GM12872 (cell line): ENCODE data around the gene SLC17A1.

Experiments
- TF ChIP-seq, protein P1 (sequence below): IDR thresholded peaks from 3 replicates; pipeline ENCODE4 v1.5.1; 2011; ENCODE audit warnings: low read depth, mild to moderate bottlenecking, low read length, moderate library complexity; ENCODE audit not compliant: insufficient read depth

Gene SLC17A1

DNA sequence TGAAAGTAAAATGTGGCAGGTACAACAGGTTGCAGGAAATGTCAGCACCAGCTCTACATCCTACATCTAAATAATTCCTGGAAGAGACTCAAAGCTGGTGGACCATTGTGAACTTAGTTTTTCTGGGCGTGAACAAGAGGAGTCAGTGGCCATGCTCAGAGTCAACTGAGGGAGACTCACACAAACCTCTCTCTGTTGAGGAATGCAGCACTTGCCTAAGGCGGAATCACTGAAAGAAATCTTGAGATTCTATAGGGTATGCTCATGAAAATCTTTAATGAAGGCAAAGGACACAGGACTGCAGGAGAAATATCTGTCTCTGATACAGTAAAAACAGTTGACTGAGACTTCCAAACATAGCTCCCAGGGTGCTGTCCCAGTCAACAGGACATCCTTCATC, 54.8 kb downstream of the SLC17A1 start:
- TF ChIP-seq, protein P1, sequence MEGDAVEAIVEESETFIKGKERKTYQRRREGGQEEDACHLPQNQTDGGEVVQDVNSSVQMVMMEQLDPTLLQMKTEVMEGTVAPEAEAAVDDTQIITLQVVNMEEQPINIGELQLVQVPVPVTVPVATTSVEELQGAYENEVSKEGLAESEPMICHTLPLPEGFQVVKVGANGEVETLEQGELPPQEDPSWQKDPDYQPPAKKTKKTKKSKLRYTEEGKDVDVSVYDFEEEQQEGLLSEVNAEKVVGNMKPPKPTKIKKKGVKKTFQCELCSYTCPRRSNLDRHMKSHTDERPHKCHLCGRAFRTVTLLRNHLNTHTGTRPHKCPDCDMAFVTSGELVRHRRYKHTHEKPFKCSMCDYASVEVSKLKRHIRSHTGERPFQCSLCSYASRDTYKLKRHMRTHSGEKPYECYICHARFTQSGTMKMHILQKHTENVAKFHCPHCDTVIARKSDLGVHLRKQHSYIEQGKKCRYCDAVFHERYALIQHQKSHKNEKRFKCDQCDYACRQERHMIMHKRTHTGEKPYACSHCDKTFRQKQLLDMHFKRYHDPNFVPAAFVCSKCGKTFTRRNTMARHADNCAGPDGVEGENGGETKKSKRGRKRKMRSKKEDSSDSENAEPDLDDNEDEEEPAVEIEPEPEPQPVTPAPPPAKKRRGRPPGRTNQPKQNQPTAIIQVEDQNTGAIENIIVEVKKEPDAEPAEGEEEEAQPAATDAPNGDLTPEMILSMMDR, result no peak

DNA sequence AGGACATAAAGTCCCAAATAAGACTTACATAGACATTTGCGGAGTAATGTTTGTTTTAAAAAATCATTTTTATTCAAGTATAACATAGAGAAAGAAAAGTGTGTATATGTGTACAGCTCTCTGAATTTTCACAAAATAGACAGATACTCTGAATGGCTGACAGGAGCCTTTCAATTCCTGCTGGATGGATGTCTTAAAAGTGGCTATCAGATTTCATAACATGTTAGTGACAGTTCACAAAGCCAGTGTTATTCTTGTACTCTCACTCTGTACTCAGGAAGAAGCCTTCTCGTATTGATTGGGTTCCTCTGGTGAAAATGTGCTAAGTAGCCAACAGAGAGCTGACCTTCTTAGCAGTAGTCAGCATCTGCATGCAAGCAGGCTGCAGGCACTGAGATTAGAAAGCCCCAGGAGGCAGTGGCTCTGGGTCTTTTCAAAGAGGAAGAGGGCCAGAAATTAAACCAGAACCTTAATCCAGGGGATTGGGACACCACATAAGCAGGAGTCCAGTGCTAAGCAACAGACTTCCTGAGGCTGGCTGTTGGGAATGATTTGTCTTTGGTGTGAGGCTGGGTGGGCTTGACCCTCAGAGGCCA, 57.6 kb downstream of the SLC17A1 start:
- TF ChIP-seq, protein P1, result no peak

DNA sequence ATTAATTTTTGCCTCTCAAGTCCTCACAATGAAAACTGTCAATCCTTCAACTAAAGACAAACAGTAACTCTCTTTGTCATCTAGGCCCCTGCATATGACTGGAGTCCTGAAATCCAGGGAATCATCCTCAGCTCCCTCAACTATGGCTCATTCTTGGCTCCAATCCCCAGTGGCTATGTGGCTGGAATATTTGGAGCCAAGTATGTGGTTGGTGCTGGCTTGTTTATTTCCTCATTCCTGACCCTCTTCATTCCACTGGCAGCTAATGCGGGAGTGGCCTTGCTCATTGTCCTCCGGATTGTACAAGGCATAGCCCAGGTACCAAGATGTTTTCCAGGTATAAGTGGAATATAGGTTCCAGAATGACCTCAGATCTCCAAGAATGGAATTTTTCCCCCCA, 61.9 kb downstream of the SLC17A1 start:
- TF ChIP-seq, protein P1, result no peak

DNA sequence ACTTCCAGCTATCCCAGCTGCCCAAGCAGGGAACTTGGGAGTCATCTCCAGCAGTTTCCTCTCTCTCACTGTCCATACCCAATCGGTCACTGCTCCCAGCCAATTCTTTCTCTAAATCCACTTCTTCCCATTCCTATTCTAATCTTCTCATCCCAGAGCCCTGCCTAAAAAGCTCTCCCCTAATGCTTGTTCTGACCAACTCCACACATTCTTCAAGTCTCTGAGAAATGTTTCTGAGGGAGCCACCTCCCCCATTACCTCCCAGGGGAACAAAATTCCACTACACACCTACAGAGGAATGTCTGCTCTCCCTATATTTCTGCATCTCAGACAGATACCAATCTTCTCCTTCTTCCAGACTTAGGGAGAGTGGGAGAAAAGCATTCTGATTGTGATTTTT, 63.3 kb downstream of the SLC17A1 start:
- TF ChIP-seq, protein P1, result no peak

DNA sequence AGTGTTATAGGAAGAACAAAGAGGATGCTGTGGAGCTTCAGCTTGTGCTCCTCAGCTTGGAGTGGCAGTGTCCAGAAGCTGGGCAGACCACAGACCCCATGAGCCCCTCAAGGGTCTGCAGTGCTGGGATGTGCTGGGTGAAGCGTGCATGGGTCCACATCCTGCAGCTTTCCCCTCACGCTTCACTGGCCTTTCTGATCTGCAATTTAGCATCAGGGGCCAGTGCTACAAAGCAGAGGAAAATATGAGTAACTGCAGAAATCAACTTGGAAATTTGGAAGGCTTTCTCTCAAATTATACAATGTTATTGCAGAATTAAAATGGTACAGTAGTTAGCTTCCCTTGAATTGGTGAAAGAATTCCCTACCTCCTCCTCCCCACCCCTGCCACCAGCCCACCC, 67.2 kb downstream of the SLC17A1 start:
- TF ChIP-seq, protein P1, result no peak

DNA sequence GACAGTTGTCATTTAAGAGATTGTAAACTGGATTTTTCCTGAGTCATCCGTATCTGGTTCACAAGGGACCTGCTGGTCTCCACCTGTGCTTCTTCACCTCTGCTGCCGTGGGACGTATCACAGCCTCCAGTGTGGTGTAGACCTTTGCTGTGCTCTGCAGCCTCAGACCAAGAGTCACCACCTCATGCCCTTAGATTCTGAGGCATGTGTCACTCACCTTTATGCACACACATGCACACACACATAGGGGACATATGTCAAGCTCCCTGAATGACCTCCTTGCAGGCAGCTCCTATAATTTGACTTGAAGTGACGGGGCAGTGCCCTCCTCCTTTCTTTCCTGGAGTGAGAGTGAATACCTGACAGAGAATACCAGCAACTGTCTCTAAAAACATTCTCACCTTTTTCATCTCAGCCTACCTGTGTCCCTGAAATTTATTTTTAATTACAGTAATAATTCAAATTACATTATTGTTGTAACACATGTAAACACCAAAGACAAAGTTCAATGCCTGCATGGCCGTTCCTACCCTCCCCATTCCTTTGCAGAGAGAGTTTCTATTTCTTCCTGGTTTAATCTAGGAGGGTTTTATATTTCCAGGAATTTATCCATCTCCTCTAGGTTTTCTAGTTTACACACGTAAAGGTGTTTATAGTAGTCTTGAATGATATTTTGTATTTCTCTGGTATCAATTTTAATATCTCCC, 73.8 kb downstream of the SLC17A1 start:
- TF ChIP-seq, protein P1, result no peak

DNA sequence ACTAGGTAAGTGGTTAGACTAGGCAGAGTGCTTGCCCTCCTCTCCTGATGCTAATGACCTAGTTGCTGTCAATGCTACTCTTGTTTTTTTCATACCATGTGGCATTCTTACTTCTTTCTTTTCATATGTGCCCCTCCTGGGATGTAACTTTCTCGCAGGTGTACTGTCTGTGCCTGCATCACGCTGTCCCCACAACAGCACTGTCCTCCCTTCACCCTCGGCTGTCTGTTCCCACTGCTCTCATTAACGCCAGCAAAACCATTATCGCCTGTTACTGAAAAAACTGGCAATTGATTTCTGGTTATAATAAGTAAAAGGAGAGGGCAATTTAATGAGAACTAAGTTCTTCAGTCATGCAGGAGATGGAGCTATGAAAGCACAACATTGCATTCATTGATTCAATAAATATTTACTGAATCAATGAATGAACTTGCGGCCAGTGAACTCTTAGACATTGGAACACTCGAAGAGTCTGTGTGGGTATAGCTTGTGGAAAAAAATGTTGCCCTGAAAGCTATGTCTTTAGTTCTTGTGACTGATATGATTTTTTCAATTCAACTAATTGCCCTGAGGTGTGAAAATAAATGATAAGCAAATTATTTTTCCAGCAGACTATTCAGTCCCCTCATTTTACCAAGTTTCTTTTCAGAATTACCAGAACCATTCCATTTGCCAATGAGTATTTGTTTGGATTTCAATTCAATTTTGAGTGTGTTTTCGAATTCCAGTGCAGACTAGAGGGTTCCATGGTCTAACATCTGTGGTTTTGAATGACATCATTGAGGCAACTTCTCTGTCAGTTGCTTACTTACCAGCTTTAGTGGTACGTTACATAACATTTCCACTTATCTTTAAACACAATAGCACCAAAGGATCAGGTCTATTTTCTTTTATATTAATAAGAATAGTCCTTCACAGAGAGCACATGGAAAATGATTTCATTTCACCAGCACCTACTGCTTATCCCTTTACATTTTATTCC, 75.2 kb downstream of the SLC17A1 start:
- TF ChIP-seq, protein P1, result no peak
